GM18873 (cell line): ENCODE results near the gene MPV17L2.

ENCODE experiments used
- ATAC-seq: cut with Tn5 transposase; IDR thresholded peaks from one replicate; pipeline ENCODE4 v1.9.1; 2021; ENCODE audit warnings: mild to moderate bottlenecking, moderate library complexity, moderate number of reproducible peaks; ENCODE audit not compliant: unreplicated experiment, low FRiP score

MPV17L2 gene

GRCh38 chr19:18160493-18160970 lies 32.5 kb upstream of the MPV17L2 start:
- no peak for ATAC-seq

GRCh38 chr19:18160971-18161635 lies 31.9 kb upstream of the MPV17L2 start:
- peak; percentile 33 for ATAC-seq

GRCh38 chr19:18161636-18162002 lies 31.4 kb upstream of the MPV17L2 start:
- peak; percentile 8 for ATAC-seq

- no peak for ATAC-seq
Measured at GRCh38 chr19:18164072-18164471, 28.9 kb upstream of the MPV17L2 start.

- no peak for ATAC-seq
Measured at GRCh38 chr19:18165794-18166544, 27.0 kb upstream of the MPV17L2 start.

- no peak for ATAC-seq
Measured at GRCh38 chr19:18167011-18167410, 26.0 kb upstream of the MPV17L2 start.

- ATAC-seq: no peak
Measured at GRCh38 chr19:18167975-18168645, 24.9 kb upstream of the MPV17L2 start.

GRCh38 chr19:18168673-18169381 lies 24.2 kb upstream of the MPV17L2 start:
- no peak for ATAC-seq

GRCh38 chr19:18170714-18171255 lies 22.2 kb upstream of the MPV17L2 start:
- ATAC-seq: no peak

GRCh38 chr19:18171605-18172327 lies 21.3 kb upstream of the MPV17L2 start:
- ATAC-seq: no peak

- no peak for ATAC-seq
Measured at GRCh38 chr19:18172331-18173053, 20.5 kb upstream of the MPV17L2 start.

GRCh38 chr19:18173054-18173571 lies 19.9 kb upstream of the MPV17L2 start:
- no peak for ATAC-seq

- ATAC-seq: no peak
Measured at GRCh38 chr19:18173572-18174288, 19.3 kb upstream of the MPV17L2 start, which contains the start of gene IFI30. TSS of gene IFI30 (plus strand) at chr19:18173813. CDS start at chr19:18173842, 29 bp downstream.

GRCh38 chr19:18174983-18175382 lies 18.0 kb upstream of the MPV17L2 start:
- ATAC-seq: no peak

- no peak for ATAC-seq
Measured at GRCh38 chr19:18176367-18177310, 16.4 kb upstream of the MPV17L2 start.

- no peak for ATAC-seq
Measured at GRCh38 chr19:18179957-18180356, 13.1 kb upstream of the MPV17L2 start.

GRCh38 chr19:18183529-18183928 lies 9.5 kb upstream of the MPV17L2 start:
- ATAC-seq: no peak
